ELF-1 (cell line): ENCODE results near the gene BHLHE23.

Experiments used
- DNase-seq: peaks from one replicate; pipeline ENCODE4 v3.0.0-alpha.2; 2016; ENCODE audit warnings: low read depth, low spot score

The BHLHE23 gene

GRCh38 chr20:63006540-63007359, at the start of gene BHLHE23:
Gene BHLHE23 (minus strand): TSS chr20:63006964. CDS start chr20:63006774, 190 bp downstream.
- no peak for DNase-seq

GRCh38 chr20:63055575-63056235, 48.9 kb upstream of the BHLHE23 start:
- no peak for DNase-seq

- DNase-seq = no peak
Measured at GRCh38 chr20:63054681-63055240, 48.0 kb upstream of the BHLHE23 start.

GRCh38 chr20:63054103-63054474, 47.3 kb upstream of the BHLHE23 start:
- DNase-seq = no peak

- no peak for DNase-seq
Measured at GRCh38 chr20:63053432-63054102, 46.8 kb upstream of the BHLHE23 start.

- no peak for DNase-seq
Measured at GRCh38 chr20:63052571-63053431, 46.0 kb upstream of the BHLHE23 start.

GRCh38 chr20:63051911-63052310, 45.1 kb upstream of the BHLHE23 start:
- DNase-seq = no peak

GRCh38 chr20:63051186-63051860, 44.6 kb upstream of the BHLHE23 start:
- no peak for DNase-seq

GRCh38 chr20:63050406-63050805, 43.6 kb upstream of the BHLHE23 start:
- DNase-seq = no peak

GRCh38 chr20:63049561-63050221, 42.9 kb upstream of the BHLHE23 start:
- no peak for DNase-seq

GRCh38 chr20:63049191-63049518, 42.4 kb upstream of the BHLHE23 start:
- DNase-seq = no peak

GRCh38 chr20:63048516-63049190, 41.9 kb upstream of the BHLHE23 start:
- no peak for DNase-seq

- no peak for DNase-seq
Measured at GRCh38 chr20:63047946-63048345, 41.2 kb upstream of the BHLHE23 start.

- no peak for DNase-seq
Measured at GRCh38 chr20:63047267-63047666, 40.5 kb upstream of the BHLHE23 start.

- DNase-seq = no peak
Measured at GRCh38 chr20:63046841-63047240, 40.1 kb upstream of the BHLHE23 start.

GRCh38 chr20:63045991-63046390, 39.2 kb upstream of the BHLHE23 start:
- DNase-seq = no peak

- DNase-seq = no peak
Measured at GRCh38 chr20:63045401-63045800, 38.6 kb upstream of the BHLHE23 start.

GRCh38 chr20:63044605-63045004, 37.8 kb upstream of the BHLHE23 start:
- DNase-seq = no peak

GRCh38 chr20:63044204-63044600, 37.4 kb upstream of the BHLHE23 start:
- DNase-seq = no peak
